GM18907 (cell line): Measurements from ENCODE around the gene POU1F1.
"Not testable (repeated sequence)": the region's sequence is repeated elsewhere in the genome, so short reads cannot be mapped to it uniquely, and the experiment has no call there.

Source experiments
- ATAC-seq: cut with Tn5 transposase; IDR thresholded peaks from one replicate; pipeline ENCODE4 v1.9.1; 2021; ENCODE audit warnings: mild to moderate bottlenecking, moderate library complexity; ENCODE audit not compliant: unreplicated experiment

The POU1F1 gene

GRCh38 chr3:87260270-87260669, 16.1 kb downstream of the POU1F1 start:
- peak; percentile 77 for ATAC-seq

- no peak for ATAC-seq
These were observed 26.4 kb downstream of the POU1F1 start for GRCh38 chr3:87250009-87250408.

- no peak for ATAC-seq
These were observed 27.6 kb downstream of the POU1F1 start for GRCh38 chr3:87248831-87249230.

GRCh38 chr3:87248231-87248630, 28.2 kb downstream of the POU1F1 start:
- not testable (repeated sequence) for ATAC-seq

GRCh38 chr3:87247430-87247773, 29.0 kb downstream of the POU1F1 start:
- ATAC-seq: no peak

- no peak for ATAC-seq
These were observed 29.5 kb downstream of the POU1F1 start for GRCh38 chr3:87246662-87247429.

GRCh38 chr3:87236093-87236492, 40.3 kb downstream of the POU1F1 start:
- ATAC-seq: no peak

- ATAC-seq: no peak
These were observed 42.6 kb downstream of the POU1F1 start for GRCh38 chr3:87233805-87234204.

- ATAC-seq: no peak
These were observed 47.3 kb downstream of the POU1F1 start for GRCh38 chr3:87229113-87229512.

GRCh38 chr3:87228316-87228715, 48.1 kb downstream of the POU1F1 start:
- ATAC-seq: no peak

GRCh38 chr3:87227835-87228144, 48.6 kb downstream of the POU1F1 start:
- ATAC-seq: peak; percentile 1

GRCh38 chr3:87227104-87227834, 49.1 kb downstream of the POU1F1 start, which contains the start of gene CHMP2B:
Gene CHMP2B, plus strand, starts transcription at chr3:87227309. Its CDS starts 214 bp downstream, at chr3:87227523.
- peak; percentile 98 for ATAC-seq

- ATAC-seq: no peak
These were observed 50.7 kb downstream of the POU1F1 start for GRCh38 chr3:87225659-87226058.

GRCh38 chr3:87219611-87220010, 56.8 kb downstream of the POU1F1 start:
- no peak for ATAC-seq

GRCh38 chr3:87218560-87218959, 57.8 kb downstream of the POU1F1 start:
- ATAC-seq: no peak
